CD4-positive, CD25-positive, alpha-beta regulatory T cell (primary cell): Measurements from ENCODE around the gene TNFRSF13B. TPM values are rescaled to one million over a fixed set of nuclear protein-coding genes. Genes with fewer than 3 reads are reported as not detected.

ENCODE experiments used
- ATAC-seq, 2 donors: fragments of 150-1000 bp; cut with Tn5 transposase; one replicate each; pipeline ENCODE4 v1.10.0; 2021; ENCODE audit warnings: low read depth in 2 of 2, moderate number of reproducible peaks in 2 of 2, moderate library complexity in 1 of 2
- DNase-seq, 3 donors: peaks; one replicate each; pipeline versions ENCODE4 v3.0.0 to v3.0.0-alpha.2; 2012 to 2022; ENCODE audit warnings: mixed read lengths in 1 of 3
- H3K27ac ChIP-seq: one replicate; pipeline ENCODE4 v1.7.0; 2013; ENCODE audit warnings: mild to moderate bottlenecking, low read length; ENCODE audit not compliant: insufficient read depth, poor library complexity, severe bottlenecking
- H3K27me3 ChIP-seq: one replicate; pipeline ENCODE4 v1.7.0; 2013; ENCODE audit warnings: low read length; ENCODE audit not compliant: control insufficient read depth, insufficient read depth
- H3K36me3 ChIP-seq: one replicate; pipeline ENCODE4 v1.7.0; 2013; ENCODE audit warnings: mild to moderate bottlenecking, low read length, moderate library complexity; ENCODE audit not compliant: control insufficient read depth, insufficient read depth
- H3K4me1 ChIP-seq: 2 replicates; pipeline ENCODE4 v1.7.0; 2013; ENCODE audit warnings: mild to moderate bottlenecking, low read length; ENCODE audit not compliant: insufficient read depth, control insufficient read depth, poor library complexity, severe bottlenecking
- H3K4me3 ChIP-seq: one replicate; pipeline ENCODE4 v1.7.0; 2013; ENCODE audit warnings: low read depth, mild to moderate bottlenecking, low read length, moderate library complexity
- H3K9me3 ChIP-seq, 2 experiments: 1 replicate in 1 of 2; 2 replicates in 1 of 2; pipeline ENCODE4 v1.7.0; 2013; ENCODE audit warnings: low read length in 2 of 2, mild to moderate bottlenecking in 1 of 2, moderate library complexity in 1 of 2; ENCODE audit not compliant: control insufficient read depth in 2 of 2
- H3K27ac Mint-ChIP-seq, 3 donors: one replicate each; pipeline ENCODE4 v1.8.0; 2020 to 2022; ENCODE audit warnings: mild to moderate bottlenecking in 3 of 3, mixed read lengths in 3 of 3, moderate library complexity in 2 of 3
- H3K27me3 Mint-ChIP-seq: one replicate; pipeline ENCODE4 v1.8.0; 2022; ENCODE audit warnings: mild to moderate bottlenecking, mixed read lengths
- H3K36me3 Mint-ChIP-seq: one replicate; pipeline ENCODE4 v1.8.0; 2020; ENCODE audit warnings: mixed read lengths
- H3K4me1 Mint-ChIP-seq, 4 donors: one replicate each; pipeline ENCODE4 v1.8.0; 2020 to 2022; ENCODE audit warnings: mixed read lengths in 4 of 4, mild to moderate bottlenecking in 1 of 4
- H3K4me3 Mint-ChIP-seq, 4 donors: one replicate each; pipeline ENCODE4 v1.8.0; 2020 to 2022; ENCODE audit warnings: mild to moderate bottlenecking in 4 of 4, mixed read lengths in 4 of 4, moderate library complexity in 3 of 4
- H3K9me3 Mint-ChIP-seq, 7 donors: one replicate each; pipeline ENCODE4 v1.8.0; 2020 to 2022; ENCODE audit warnings: mixed read lengths in 7 of 7, mild to moderate bottlenecking in 3 of 7, moderate library complexity in 2 of 7
- polyA plus RNA-seq, 4 donors: library from polyadenylated mRNA; unstranded; fragments of 300-500 nt; fragmentation: Illumina TruSeq; gene quantifications; one replicate each; pipeline ENCODE4 v1.2.3, GENCODE V29; 2021
- total RNA-seq: library from RNA; stranded (reverse); gene quantifications from one replicate; pipeline ENCODE4 v1.2.3, GENCODE V29; 2022

Gene TNFRSF13B
- total and polyA plus RNA-seq, 5 donors from 2014 or later: 0.73 to 4.8 (median 3.1) TPM

- H3K4me3 ChIP-seq: no peak overlapping the region
- DNase-seq (no peak), ATAC-seq (no peak)
- H3K27me3 ChIP-seq: no peaks in the 10 kb centered on the region
- H3K4me1 Mint-ChIP-seq: peaks cover 0 to 6% (median under 1%) of the 10 kb centered on the region in 4 donors
- H3K27ac Mint-ChIP-seq: no peak overlapping the region
- no peak overlapping the region for H3K27ac ChIP-seq
- no peaks in the 10 kb centered on the region for H3K4me1 ChIP-seq
- H3K9me3 ChIP-seq: no peaks in the 10 kb centered on the region
- H3K27me3 Mint-ChIP-seq: peaks cover 5% of the 10 kb centered on the region
- H3K36me3 Mint-ChIP-seq: no peaks in the 10 kb centered on the region
- peaks cover 0 to 1% (median 0%) of the 10 kb centered on the region in 7 donors for H3K9me3 Mint-ChIP-seq
- no peak overlapping the region for H3K4me3 Mint-ChIP-seq
- H3K36me3 ChIP-seq: no peaks in the 10 kb centered on the region
Observed at GRCh38 chr17:16926571-16927451, 45.1 kb downstream of the TNFRSF13B start.

- DNase-seq (no peak), ATAC-seq (no peak)
- H3K4me3 ChIP-seq: no peak overlapping the region
- no peak overlapping the region for H3K27ac ChIP-seq
- H3K27me3 ChIP-seq: no peaks in the 10 kb centered on the region
- Mint-ChIP-seq H3K36me3 (no peaks in the 10 kb centered on the region), H3K4me1 (peaks cover 0 to 6% (median under 1%) of the 10 kb centered on the region in 4 donors), H3K9me3 (peaks cover 0 to 1% (median 0%) of the 10 kb centered on the region in 7 donors), H3K27me3 (peaks cover 5% of the 10 kb centered on the region), H3K4me3 (no peak overlapping the region), H3K27ac (no peak overlapping the region)
- H3K4me1 ChIP-seq: no peaks in the 10 kb centered on the region
- H3K9me3 ChIP-seq: no peaks in the 10 kb centered on the region
- H3K36me3 ChIP-seq: no peaks in the 10 kb centered on the region
Observed at GRCh38 chr17:16926061-16926511, 45.8 kb downstream of the TNFRSF13B start.

- peaks cover 0 to 6% (median under 1%) of the 10 kb centered on the region in 4 donors for H3K4me1 Mint-ChIP-seq
- Histone ChIP-seq H3K27ac (no peak overlapping the region), H3K4me1 (no peaks in the 10 kb centered on the region), H3K36me3 (no peaks in the 10 kb centered on the region), H3K9me3 (no peaks in the 10 kb centered on the region), H3K4me3 (no peak overlapping the region), H3K27me3 (no peaks in the 10 kb centered on the region)
- peaks cover 0 to 1% (median 0%) of the 10 kb centered on the region in 7 donors for H3K9me3 Mint-ChIP-seq
- peaks cover 5% of the 10 kb centered on the region for H3K27me3 Mint-ChIP-seq
- no peak overlapping the region for H3K27ac Mint-ChIP-seq
- ATAC-seq (no peak), DNase-seq (no peak)
- H3K36me3 Mint-ChIP-seq: no peaks in the 10 kb centered on the region
- no peak overlapping the region for H3K4me3 Mint-ChIP-seq
Observed at GRCh38 chr17:16925461-16926060, 46.4 kb downstream of the TNFRSF13B start.

GRCh38 chr17:16924696-16925440 is 47.0 kb downstream of the TNFRSF13B start:
- peaks cover 0 to 1% (median 0%) of the 10 kb centered on the region in 7 donors for H3K9me3 Mint-ChIP-seq
- H3K4me3 ChIP-seq: no peak overlapping the region
- H3K4me1 ChIP-seq: no peaks in the 10 kb centered on the region
- no peaks in the 10 kb centered on the region for H3K27me3 ChIP-seq
- no peak overlapping the region for H3K4me3 Mint-ChIP-seq
- H3K9me3 ChIP-seq: no peaks in the 10 kb centered on the region
- H3K27me3 Mint-ChIP-seq: peaks cover 5% of the 10 kb centered on the region
- no peaks in the 10 kb centered on the region for H3K36me3 ChIP-seq
- ATAC-seq (no peak), DNase-seq (no peak)
- peaks cover 0 to 6% (median under 1%) of the 10 kb centered on the region in 4 donors for H3K4me1 Mint-ChIP-seq
- H3K27ac ChIP-seq: no peak overlapping the region
- no peaks in the 10 kb centered on the region for H3K36me3 Mint-ChIP-seq
- no peak overlapping the region for H3K27ac Mint-ChIP-seq

- H3K4me3 ChIP-seq: no peak overlapping the region
- no peak overlapping the region for H3K27ac ChIP-seq
- H3K4me1 ChIP-seq: no peaks in the 10 kb centered on the region
- H3K9me3 ChIP-seq: no peaks in the 10 kb centered on the region
- H3K4me3 Mint-ChIP-seq: no peak overlapping the region
- DNase-seq: no peak
- H3K9me3 Mint-ChIP-seq: peaks cover 0 to 1% (median 0%) of the 10 kb centered on the region in 7 donors
- no peaks in the 10 kb centered on the region for H3K36me3 ChIP-seq
- no peak for ATAC-seq
- no peaks in the 10 kb centered on the region for H3K27me3 ChIP-seq
- no peak overlapping the region for H3K27ac Mint-ChIP-seq
- peaks cover 0 to 5% (median under 1%) of the 10 kb centered on the region in 4 donors for H3K4me1 Mint-ChIP-seq
- H3K36me3 Mint-ChIP-seq: no peaks in the 10 kb centered on the region
- no peaks in the 10 kb centered on the region for H3K27me3 Mint-ChIP-seq
Observed at GRCh38 chr17:16923904-16924695, 47.8 kb downstream of the TNFRSF13B start.

- no peaks in the 10 kb centered on the region for H3K27me3 Mint-ChIP-seq
- ATAC-seq (no peak), DNase-seq (no peak)
- Histone ChIP-seq H3K4me3 (no peak overlapping the region), H3K9me3 (no peaks in the 10 kb centered on the region), H3K36me3 (no peaks in the 10 kb centered on the region), H3K27ac (no peak overlapping the region), H3K4me1 (no peaks in the 10 kb centered on the region), H3K27me3 (no peaks in the 10 kb centered on the region)
- H3K9me3 Mint-ChIP-seq: peaks cover 0 to 1% (median 0%) of the 10 kb centered on the region in 7 donors
- H3K27ac Mint-ChIP-seq: no peak overlapping the region
- H3K36me3 Mint-ChIP-seq: no peaks in the 10 kb centered on the region
- no peaks in the 10 kb centered on the region for H3K4me1 Mint-ChIP-seq
- no peak overlapping the region for H3K4me3 Mint-ChIP-seq
Observed at GRCh38 chr17:16923097-16923903, 48.6 kb downstream of the TNFRSF13B start.
